Esophagus muscularis mucosa (tissue), 4 donors: ENCODE data around the gene OGFOD2. TPM values are rescaled to one million over a fixed set of nuclear protein-coding genes. Genes with fewer than 3 reads are reported as not detected.

ENCODE experiments used
- DNase-seq: peaks from one replicate; pipeline ENCODE4 v3.0.0-alpha.2; 2017; ENCODE audit errors: extremely low spot score
- H3K27ac ChIP-seq, 4 donors: fragments of 200-600 bp; sonication (generic); replicated peaks in 1 of 4; 1 replicate in 3 of 4; 2 replicates in 1 of 4; pipeline ENCODE4 v1.5.1; 2016 to 2019; ENCODE audit warnings: mild to moderate bottlenecking in 1 of 4
- H3K27me3 ChIP-seq, 4 donors: fragments of 200-600 bp; sonication (generic); one replicate each; pipeline versions ENCODE4 v1.5.1 to v1.6.0; 2016 to 2019
- H3K36me3 ChIP-seq, 4 donors: fragments of 200-600 bp; sonication (generic); one replicate each; pipeline ENCODE4 v1.5.1; 2016 to 2019
- H3K4me1 ChIP-seq, 4 donors: fragments of 200-600 bp; sonication (generic); one replicate each; pipeline ENCODE4 v1.5.1; 2016 to 2019
- H3K4me3 ChIP-seq, 4 donors: fragments of 200-600 bp; sonication (generic); 1 replicate in 2 of 4; 2 replicates in 2 of 4; pipeline ENCODE4 v1.5.1; 2016 to 2019; ENCODE audit warnings: mild to moderate bottlenecking in 4 of 4, moderate library complexity in 1 of 4
- H3K9me3 ChIP-seq, 4 donors: fragments of 200-600 bp; sonication (generic); 1 replicate in 3 of 4; 2 replicates in 1 of 4; pipeline ENCODE4 v1.5.1; 2016 to 2019
- CTCF ChIP-seq, 3 experiments: fragments of 200-600 bp in 2 of 3; fragments of 450-650 bp in 1 of 3; sonication (generic) in 2 of 3; IDR thresholded peaks; one replicate each; pipeline ENCODE4 v1.5.1; 2017 to 2019; ENCODE audit warnings: antibody characterized with exemption in 3 of 3, mild to moderate bottlenecking in 2 of 3, moderate library complexity in 1 of 3
- EP300 ChIP-seq: sonication (generic); formaldehyde crosslinking; IDR thresholded peaks from one replicate; pipeline ENCODE4 v1.6.1; 2017; ENCODE audit warnings: antibody characterized with exemption
- POLR2A ChIP-seq: fragments of 450-650 bp; IDR thresholded peaks from one replicate; pipeline ENCODE4 v1.6.1; 2017; ENCODE audit warnings: antibody characterized with exemption, moderate library complexity, mild to moderate bottlenecking, low read depth
- POLR2AphosphoS5 ChIP-seq, 2 donors: sonication (generic); formaldehyde crosslinking; IDR thresholded peaks; one replicate each; pipeline ENCODE4 v1.6.1; 2017; ENCODE audit warnings: antibody characterized with exemption in 2 of 2
- WGBS: methylation state at CpG from one replicate; pipeline ENCODE4 v1.1.5; 2018; 5-methylcytosine and 5-hydroxymethylcytosine counted together
- intact Hi-C: fragments of 100-400 bp; cut with DNase I; formaldehyde crosslinking; loops from one replicate; pipeline ENCODE4 v1.15.1; 2023
- total RNA-seq, 4 donors: library from RNA; depleted of rRNA; stranded (reverse); fragments of >200 nt; gene quantifications; one replicate each; pipeline versions ENCODE4 v1.1.0 to v1.2.1, GENCODE V29; 2016

The OGFOD2 gene
- total RNA-seq, 4 donors from 2014 or later, result 5.6 to 15.3 (median 8.6) TPM

GRCh38 chr12:122990961-122991622 is 16.0 kb downstream of the OGFOD2 start:
- Histone ChIP-seq H3K27me3 (no peaks in the 10 kb centered on the region), H3K4me1 (peaks cover 8 to 14% (median 12%) of the 10 kb centered on the region in 4 donors), H3K27ac (no peak overlapping the region), H3K9me3 (no peaks in the 10 kb centered on the region), H3K4me3 (no peak overlapping the region), H3K36me3 (peaks cover 11 to 96% (median 85%) of the 10 kb centered on the region in 4 donors)
- no peak for TF ChIP-seq EP300
- TF ChIP-seq POLR2A, result no peak
- TF ChIP-seq POLR2AphosphoS5 (IDR thresholded peaks at IDR 0.05), result no peak
- TF ChIP-seq CTCF (IDR thresholded peaks at IDR 0.05), result no peak
- DNase-seq, result no peak
- intact Hi-C loops, result no loop called here
- WGBS, result 89% methylated on average over 13 of the region's 13 CpGs

GRCh38 chr12:122991623-122992275 is 16.7 kb downstream of the OGFOD2 start:
- no peaks in the 10 kb centered on the region for H3K9me3 ChIP-seq
- WGBS, result 83% methylated on average over 26 of the region's 27 CpGs
- H3K27ac ChIP-seq, result no peak overlapping the region
- no peaks in the 10 kb centered on the region for H3K27me3 ChIP-seq
- H3K4me3 ChIP-seq, result no peak overlapping the region
- intact Hi-C loops, result no loop called here
- peaks cover 10 to 96% (median 85%) of the 10 kb centered on the region in 4 donors for H3K36me3 ChIP-seq
- H3K4me1 ChIP-seq, result peaks cover 11 to 21% (median 16%) of the 10 kb centered on the region in 4 donors
- no peak for DNase-seq
- TF ChIP-seq POLR2A (no peak), CTCF (IDR thresholded peaks at IDR 0.05) (no peak), EP300 (no peak)

DNA sequence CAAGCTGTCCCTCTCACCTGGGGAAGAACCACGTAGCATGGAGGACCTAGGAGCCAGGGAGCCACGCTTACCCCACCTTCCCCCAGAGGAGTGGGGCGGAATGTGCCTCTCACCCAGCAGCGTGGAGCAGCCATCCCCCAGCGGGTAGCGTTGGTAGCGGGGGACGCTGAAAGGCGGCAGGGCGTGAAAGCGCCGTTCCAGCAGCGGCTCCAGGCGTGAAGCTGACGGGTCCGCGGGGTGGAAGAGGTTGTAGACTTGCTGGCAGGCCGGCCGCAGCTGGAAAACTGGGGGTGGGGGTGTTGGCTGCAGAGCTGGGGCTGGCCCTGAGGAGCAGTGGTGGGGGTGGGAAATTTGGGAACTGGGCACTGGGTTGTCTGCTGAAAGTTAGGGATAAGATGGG is 17.3 kb downstream of the OGFOD2 start:
- Histone ChIP-seq H3K9me3 (no peaks in the 10 kb centered on the region), H3K36me3 (peaks cover 4 to 96% (median 85%) of the 10 kb centered on the region in 4 donors), H3K27ac (no peak overlapping the region), H3K4me1 (peaks cover 11 to 26% (median 18%) of the 10 kb centered on the region in 4 donors), H3K27me3 (no peaks in the 10 kb centered on the region), H3K4me3 (no peak overlapping the region)
- TF ChIP-seq EP300 (no peak), POLR2AphosphoS5 (IDR thresholded peaks at IDR 0.05) (no peak), CTCF (IDR thresholded peaks at IDR 0.05) (no peak), POLR2A (no peak)
- DNase-seq, result no peak
- intact Hi-C loops, result no loop called here
- WGBS, result 82% methylated on average over 18 of the region's 19 CpGs

GRCh38 chr12:122994140-122994675 is 19.2 kb downstream of the OGFOD2 start:
- DNase-seq, result no peak
- no peaks in the 10 kb centered on the region for H3K27me3 ChIP-seq
- peaks cover 0 to 94% (median 76%) of the 10 kb centered on the region in 4 donors for H3K36me3 ChIP-seq
- no peak overlapping the region for H3K27ac ChIP-seq
- H3K4me3 ChIP-seq, result no peak overlapping the region
- no peak for TF ChIP-seq POLR2AphosphoS5 (IDR thresholded peaks at IDR 0.05)
- TF ChIP-seq EP300, result no peak
- TF ChIP-seq POLR2A, result no peak
- TF ChIP-seq CTCF (IDR thresholded peaks at IDR 0.05), result no peak
- H3K4me1 ChIP-seq, result peaks cover 11 to 27% (median 20%) of the 10 kb centered on the region in 4 donors
- intact Hi-C loops, result no loop called here
- H3K9me3 ChIP-seq, result no peaks in the 10 kb centered on the region
- WGBS, result 93% methylated on average over 4 of the region's 10 CpGs
